CD4-positive, alpha-beta T cell treated with Interleukin-15 for 1 hour (primary cell): ENCODE data around the gene PPARD.
A peak's percentile ranks its signal among the peaks of the same experiment; 100 is the strongest.

Experiments used
- DNase-seq: peaks from one replicate; pipeline ENCODE4 v3.0.0-alpha.2; 2020

Gene PPARD

GRCh38 chr6:35448191-35448590, 105.8 kb downstream of the PPARD start:
- DNase-seq, result no peak

GRCh38 chr6:35449287-35449881, 107.0 kb downstream of the PPARD start:
- DNase-seq, result peak; percentile 29

- no peak for DNase-seq
Measured at GRCh38 chr6:35451354-35452182, 109.2 kb downstream of the PPARD start.

GRCh38 chr6:35452183-35453090, 110.1 kb downstream of the PPARD start, which contains the start of gene FANCE:
TSS of gene FANCE (plus strand) at chr6:35452338. CDS start at chr6:35452546, 208 bp downstream.
- DNase-seq, result peak; percentile 92

- no peak for DNase-seq
Measured at GRCh38 chr6:35453236-35453635, 110.9 kb downstream of the PPARD start.

GRCh38 chr6:35454391-35455110, 112.2 kb downstream of the PPARD start:
- no peak for DNase-seq

- no peak for DNase-seq
Measured at GRCh38 chr6:35457907-35458306, 115.5 kb downstream of the PPARD start.

GRCh38 chr6:35461270-35461669, 118.9 kb downstream of the PPARD start:
- no peak for DNase-seq

GRCh38 chr6:35463292-35463691, 120.9 kb downstream of the PPARD start:
- DNase-seq, result no peak

GRCh38 chr6:35465646-35466045, 123.3 kb downstream of the PPARD start:
- no peak for DNase-seq

- peak; percentile 97 for DNase-seq
Measured at GRCh38 chr6:35468181-35468979, 126.0 kb downstream of the PPARD start, which contains the start of gene RPL10A. TSS of gene RPL10A (plus strand) at chr6:35468401. CDS start at chr6:35468435, 34 bp downstream.

GRCh38 chr6:35468980-35469750, 126.8 kb downstream of the PPARD start:
- no peak for DNase-seq

GRCh38 chr6:35469751-35470662, 127.6 kb downstream of the PPARD start:
- DNase-seq, result peak; percentile 22

- DNase-seq, result no peak
Measured at GRCh38 chr6:35470663-35471120, 128.3 kb downstream of the PPARD start.

GRCh38 chr6:35471836-35472345, 129.5 kb downstream of the PPARD start:
- no peak for DNase-seq

GRCh38 chr6:35473075-35473849, 130.9 kb downstream of the PPARD start:
- DNase-seq, result no peak

- DNase-seq, result no peak
Measured at GRCh38 chr6:35473850-35474130, 131.4 kb downstream of the PPARD start.

- no peak for DNase-seq
Measured at GRCh38 chr6:35474131-35474941, 132.0 kb downstream of the PPARD start.
